Measurements from ENCODE around the gene VWF.

The VWF gene

DNA sequence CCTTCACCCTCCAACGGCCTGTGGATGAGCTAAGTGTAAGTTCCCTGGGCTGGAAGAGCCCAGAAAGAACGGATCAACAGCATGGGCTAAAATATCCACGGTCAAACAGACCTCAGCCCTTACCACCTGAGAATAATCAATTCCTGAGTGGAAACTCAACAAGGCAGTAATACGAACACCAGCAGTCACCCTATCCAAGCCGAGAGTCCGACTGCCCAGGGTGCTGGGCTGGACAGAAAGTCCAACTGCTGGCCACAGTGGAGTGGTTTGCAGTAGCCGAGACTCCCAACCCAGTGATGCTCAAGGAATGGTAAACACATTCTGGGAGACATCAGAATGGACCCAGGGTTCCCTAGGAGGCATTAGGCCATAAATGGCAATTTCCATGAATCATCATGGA is 216.2 kb downstream of the VWF start:
- FAIRE-seq, result no peak

DNA sequence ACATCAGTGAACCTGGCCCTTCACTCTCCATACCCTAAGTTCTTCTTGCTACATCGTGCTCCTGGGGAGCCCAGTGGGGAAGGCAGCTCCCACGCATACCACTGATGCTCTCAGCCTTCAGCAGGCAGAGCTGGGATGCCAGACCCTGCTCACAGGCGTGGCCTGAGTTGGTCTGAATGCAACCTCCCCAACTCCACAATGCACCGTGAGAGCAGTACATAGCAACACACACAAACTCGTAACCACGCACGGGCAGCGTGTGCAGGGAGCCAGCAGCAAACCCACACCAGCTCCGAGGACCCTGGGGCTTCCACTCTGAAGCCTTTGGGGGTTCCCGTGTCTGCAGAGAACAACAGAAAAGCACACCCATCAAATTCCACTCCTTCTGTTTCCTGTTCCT is 216.7 kb downstream of the VWF start:
- no peak for FAIRE-seq

DNA sequence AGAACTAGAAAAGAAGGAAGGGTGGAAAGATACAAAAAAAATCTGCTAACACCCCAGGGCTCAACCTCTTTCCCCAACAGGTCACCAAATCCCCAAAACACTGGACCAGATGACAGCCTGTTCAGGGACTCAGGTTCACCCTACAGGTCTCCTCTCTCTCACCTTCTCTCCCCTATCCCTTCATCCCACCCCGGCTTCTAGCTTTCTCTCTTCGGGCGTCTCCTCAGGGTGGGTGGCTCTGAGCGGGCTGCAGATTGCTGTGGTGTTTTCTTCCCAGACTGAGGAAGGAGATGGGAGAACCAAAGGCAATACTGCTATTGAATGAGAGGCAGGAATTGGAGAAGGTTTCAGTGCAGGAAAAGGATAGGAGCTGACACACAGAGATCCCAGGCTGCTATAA is 218.7 kb downstream of the VWF start:
- FAIRE-seq, result no peak

DNA sequence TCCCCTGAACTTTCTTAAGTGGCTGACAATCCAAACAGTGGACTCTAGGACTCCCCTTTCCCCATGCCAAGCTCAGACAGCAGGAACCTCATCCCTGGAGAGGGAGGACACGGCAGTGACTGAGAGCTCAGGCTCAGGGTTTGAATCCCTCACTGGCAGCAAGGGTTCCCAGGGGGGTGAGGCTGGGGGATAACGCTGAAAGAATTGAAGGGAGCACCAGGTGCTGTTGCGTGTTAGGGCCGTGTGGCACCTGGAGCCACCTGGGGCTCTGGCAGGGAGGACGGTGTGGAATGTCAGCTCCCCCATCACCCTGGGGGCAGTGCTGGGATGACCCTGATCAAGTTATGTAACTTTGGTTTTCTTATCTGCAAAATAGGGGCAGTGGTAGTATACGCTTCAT is 219.5 kb downstream of the VWF start:
- FAIRE-seq, result no peak

DNA sequence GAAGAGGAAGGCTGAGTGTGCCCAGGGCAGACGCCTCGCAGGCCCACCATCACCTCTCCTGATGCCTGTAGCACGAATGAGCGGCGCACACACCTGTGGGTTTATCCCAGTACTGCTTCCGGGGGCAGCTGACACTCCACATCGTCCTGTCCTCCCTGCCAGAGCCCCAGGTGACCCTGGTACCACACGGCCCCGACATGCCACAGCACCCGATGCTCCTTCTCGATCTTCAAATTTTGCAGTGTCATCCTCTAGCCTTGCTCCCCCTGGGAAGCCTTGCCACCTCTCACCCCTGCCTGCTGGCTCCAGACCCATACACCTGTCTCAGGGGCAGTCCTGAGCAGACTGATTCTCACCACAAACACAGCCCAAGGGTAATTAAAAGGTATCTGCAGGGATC is 220.0 kb downstream of the VWF start:
- FAIRE-seq, result no peak

DNA sequence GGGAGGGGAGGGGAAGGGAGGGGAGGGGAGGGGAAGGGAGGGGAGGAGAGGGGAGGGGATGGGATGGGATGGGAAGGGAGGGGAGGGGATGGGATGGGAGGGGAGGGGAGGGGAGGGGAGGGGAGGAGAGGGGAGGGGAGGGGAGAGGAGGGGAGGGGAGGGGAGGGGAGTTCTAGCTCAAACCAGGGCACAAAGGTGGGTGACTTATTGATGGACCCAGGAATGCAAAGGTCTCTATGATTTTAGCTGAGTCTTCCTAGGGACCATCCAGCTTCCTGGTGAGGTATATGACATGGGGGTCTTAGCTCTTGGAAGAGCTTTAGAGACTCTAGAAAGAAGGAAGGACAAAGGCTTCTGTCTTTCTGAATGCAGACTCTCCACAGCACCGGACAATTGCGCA is 221.7 kb downstream of the VWF start:
- no peak for FAIRE-seq

DNA sequence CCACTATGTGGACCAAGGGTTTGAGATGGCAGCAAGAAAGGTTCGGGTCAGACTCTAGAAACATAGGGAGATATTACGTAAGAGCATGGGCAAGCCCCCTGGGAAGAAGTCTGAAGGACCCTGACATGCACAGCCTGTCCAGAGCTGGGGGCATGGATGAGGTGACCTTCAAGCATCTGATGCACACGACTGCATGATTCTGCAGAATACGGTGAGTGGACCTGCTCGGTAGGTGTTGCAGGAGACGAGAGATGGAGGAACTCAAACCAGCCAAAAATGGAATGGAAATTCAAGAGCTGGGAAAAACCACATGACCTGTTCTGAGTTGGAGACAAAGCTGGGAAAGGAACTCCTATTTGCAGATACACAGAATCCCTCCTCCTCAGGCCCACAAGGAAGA is 223.1 kb downstream of the VWF start:
- no peak for FAIRE-seq

DNA sequence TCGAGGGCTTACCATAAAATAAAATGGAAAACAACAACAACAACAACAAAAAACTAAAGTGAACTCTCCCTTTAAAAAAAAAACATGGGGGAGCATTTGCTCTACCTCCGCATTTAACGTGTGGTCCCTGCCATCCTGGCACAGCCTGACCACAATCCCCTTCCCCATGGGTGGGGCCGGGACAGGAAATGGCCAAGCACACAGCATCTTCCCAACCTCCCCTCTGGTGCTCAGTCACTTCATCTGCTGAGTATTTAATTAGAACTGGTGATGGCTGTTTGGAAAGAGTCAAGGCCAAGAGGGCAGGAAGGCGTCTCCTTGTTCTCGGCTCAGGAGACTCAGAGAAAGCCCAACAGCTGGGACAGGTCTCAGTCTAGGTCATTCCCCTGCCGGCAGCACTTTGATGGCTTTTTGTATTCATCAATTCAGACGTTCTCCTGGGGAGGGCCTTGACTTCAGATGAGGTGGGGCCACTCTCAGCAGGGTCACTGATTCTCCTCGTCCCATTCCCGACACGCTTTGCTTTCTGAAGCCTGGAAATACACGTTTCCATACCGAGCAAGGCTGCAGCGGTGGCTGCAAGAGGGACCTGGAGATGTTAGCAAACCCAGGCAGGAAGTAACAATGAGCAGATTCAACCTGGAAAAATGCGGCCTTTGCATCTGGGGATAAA is 223.8 kb downstream of the VWF start:
- no peak for FAIRE-seq

DNA sequence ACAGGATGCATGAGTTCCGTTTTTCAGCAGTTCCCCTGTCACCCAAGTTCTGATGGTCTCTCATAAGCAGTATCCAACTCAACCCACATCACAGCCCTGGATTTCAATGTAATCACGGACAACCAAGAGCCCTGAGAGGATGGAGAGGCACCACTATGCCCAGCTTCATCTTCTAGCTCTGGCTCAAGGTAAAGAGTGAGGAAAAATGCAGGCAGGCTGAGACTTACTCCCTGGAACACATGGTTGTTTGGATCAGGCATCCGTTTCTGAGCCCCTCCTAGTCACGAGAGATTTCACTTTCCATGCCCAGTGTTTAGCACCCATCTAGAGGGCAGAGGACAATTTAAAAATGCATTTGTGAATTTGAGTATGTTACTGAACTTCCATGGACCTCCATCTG is 224.4 kb downstream of the VWF start:
- no peak for FAIRE-seq

DNA sequence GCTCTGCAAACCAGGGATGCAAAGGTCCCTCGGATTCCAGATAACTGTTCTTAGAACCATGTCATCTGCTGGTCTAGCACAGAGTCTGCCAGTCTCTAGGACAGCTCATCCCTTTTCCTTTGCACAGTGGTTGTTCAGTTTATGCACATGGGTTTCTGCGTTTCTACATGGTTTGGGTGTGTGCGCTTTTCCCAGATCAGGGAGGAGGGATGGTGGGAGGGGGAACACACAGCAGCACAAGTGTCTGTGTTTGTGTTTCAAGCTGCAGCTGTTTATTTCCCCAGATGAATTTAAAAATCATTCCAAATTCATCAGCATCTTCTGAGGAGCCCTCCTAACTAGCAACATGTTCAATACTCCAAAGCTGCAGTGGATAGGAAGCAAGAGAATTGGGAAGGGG is 224.8 kb downstream of the VWF start:
- FAIRE-seq, result no peak

DNA sequence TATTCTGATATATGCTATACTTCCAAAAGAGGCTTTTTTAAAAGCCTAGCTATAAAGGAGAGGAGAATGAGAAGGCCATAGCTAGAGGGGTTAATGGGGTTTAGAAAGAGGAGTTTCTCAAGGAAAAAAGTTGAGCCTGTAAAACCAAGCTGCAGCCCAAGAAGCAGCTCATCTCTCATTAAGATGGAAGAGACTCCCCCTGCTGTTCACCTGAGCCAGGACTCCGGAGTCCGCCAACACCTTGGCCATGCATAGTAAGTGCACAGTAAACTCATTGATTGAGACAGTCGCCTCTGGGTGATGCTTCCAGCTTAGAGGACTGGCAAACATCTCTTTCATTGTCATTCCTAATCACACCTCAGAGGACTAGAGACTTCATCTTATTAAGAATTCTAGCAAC is 225.6 kb downstream of the VWF start:
- no peak for FAIRE-seq
